ENCODE results near the gene CETP. TPM values are rescaled to one million over a fixed set of nuclear protein-coding genes. Genes with fewer than 3 reads are reported as not detected.

Gene CETP
- total RNA-seq, 1 donor from 2014 or later: not detected

DNA sequence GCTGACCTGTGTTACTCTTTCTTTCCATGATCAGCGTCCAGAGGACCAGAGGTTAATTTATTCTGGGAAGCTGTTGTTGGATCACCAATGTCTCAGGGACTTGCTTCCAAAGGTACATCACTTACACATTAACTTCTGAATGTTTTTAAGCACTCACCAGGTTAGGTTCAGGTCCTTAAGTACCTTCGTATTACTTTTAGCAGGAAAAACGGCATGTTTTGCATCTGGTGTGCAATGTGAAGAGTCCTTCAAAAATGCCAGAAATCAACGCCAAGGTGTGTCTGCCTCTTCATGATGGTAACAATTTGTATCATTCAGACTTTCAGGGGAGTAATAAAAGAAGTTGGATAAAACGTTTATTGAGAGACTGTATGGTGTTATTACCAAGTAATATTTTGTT lies 26.5 kb upstream of the CETP start:
- no peak for DNase-seq
- Mint-ChIP-seq H3K9me3 (ENCODE audit: unreplicated experiment) (peaks cover 11% of the 10 kb centered on the region), H3K4me1 (ENCODE audit: low read depth, unreplicated experiment) (peaks cover 14% of the 10 kb centered on the region), H3K4me3 (ENCODE audit: unreplicated experiment) (peak overlapping the region; percentile 89), H3K27ac (ENCODE audit: unreplicated experiment) (peak overlapping the region; percentile 44), H3K36me3 (ENCODE audit: unreplicated experiment) (peaks cover 4% of the 10 kb centered on the region), H3K27me3 (ENCODE audit: unreplicated experiment) (peaks cover 9% of the 10 kb centered on the region)
- TF ChIP-seq, protein P1, sequence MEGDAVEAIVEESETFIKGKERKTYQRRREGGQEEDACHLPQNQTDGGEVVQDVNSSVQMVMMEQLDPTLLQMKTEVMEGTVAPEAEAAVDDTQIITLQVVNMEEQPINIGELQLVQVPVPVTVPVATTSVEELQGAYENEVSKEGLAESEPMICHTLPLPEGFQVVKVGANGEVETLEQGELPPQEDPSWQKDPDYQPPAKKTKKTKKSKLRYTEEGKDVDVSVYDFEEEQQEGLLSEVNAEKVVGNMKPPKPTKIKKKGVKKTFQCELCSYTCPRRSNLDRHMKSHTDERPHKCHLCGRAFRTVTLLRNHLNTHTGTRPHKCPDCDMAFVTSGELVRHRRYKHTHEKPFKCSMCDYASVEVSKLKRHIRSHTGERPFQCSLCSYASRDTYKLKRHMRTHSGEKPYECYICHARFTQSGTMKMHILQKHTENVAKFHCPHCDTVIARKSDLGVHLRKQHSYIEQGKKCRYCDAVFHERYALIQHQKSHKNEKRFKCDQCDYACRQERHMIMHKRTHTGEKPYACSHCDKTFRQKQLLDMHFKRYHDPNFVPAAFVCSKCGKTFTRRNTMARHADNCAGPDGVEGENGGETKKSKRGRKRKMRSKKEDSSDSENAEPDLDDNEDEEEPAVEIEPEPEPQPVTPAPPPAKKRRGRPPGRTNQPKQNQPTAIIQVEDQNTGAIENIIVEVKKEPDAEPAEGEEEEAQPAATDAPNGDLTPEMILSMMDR (IDR thresholded peaks at IDR 0.05; ENCODE audit: partially characterized antibody, unreplicated experiment): no peak

- peaks cover 7% of the 10 kb centered on the region for H3K4me1 Mint-ChIP-seq (ENCODE audit: low read depth, unreplicated experiment)
- TF ChIP-seq, protein P1 (IDR thresholded peaks at IDR 0.05; ENCODE audit: partially characterized antibody, unreplicated experiment): no peak
- H3K27ac Mint-ChIP-seq (ENCODE audit: unreplicated experiment): peak overlapping the region; percentile 91
- peaks cover 5% of the 10 kb centered on the region for H3K27me3 Mint-ChIP-seq (ENCODE audit: unreplicated experiment)
- H3K36me3 Mint-ChIP-seq (ENCODE audit: unreplicated experiment): peaks cover 4% of the 10 kb centered on the region
- H3K4me3 Mint-ChIP-seq (ENCODE audit: unreplicated experiment): peak overlapping the region; percentile 76
- no peak for DNase-seq
- peaks cover 6% of the 10 kb centered on the region for H3K9me3 Mint-ChIP-seq (ENCODE audit: unreplicated experiment)
Measured at GRCh38 chr16:56936491-56936890, 25.3 kb upstream of the CETP start.

DNA sequence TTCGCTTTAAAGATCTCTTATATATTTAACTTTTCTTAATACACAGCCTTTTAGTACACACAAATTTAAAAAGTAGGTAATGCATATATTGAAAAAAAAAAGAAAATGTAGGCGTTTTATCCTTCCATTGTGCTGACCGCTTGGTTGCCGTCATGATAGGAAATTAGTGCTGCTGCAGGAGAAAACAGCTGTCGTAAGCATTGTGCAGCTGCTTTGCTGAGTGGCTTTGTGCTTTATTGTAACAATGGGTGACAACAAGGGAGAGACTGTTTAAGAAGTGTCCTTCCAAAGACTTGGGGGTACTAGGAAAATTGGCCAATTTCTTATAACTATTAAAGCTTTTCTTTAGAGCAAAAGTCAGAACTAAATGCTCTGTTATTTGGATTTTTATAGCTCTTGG lies 24.8 kb upstream of the CETP start:
- Mint-ChIP-seq H3K9me3 (ENCODE audit: unreplicated experiment) (peaks cover 6% of the 10 kb centered on the region), H3K4me3 (ENCODE audit: unreplicated experiment) (peak overlapping the region; percentile 38), H3K4me1 (ENCODE audit: low read depth, unreplicated experiment) (peaks cover 7% of the 10 kb centered on the region), H3K27ac (ENCODE audit: unreplicated experiment) (no peak overlapping the region), H3K36me3 (ENCODE audit: unreplicated experiment) (peaks cover 4% of the 10 kb centered on the region), H3K27me3 (ENCODE audit: unreplicated experiment) (peaks cover 4% of the 10 kb centered on the region)
- TF ChIP-seq, protein P1 (IDR thresholded peaks at IDR 0.05; ENCODE audit: partially characterized antibody, unreplicated experiment): no peak
- DNase-seq: no peak

DNA sequence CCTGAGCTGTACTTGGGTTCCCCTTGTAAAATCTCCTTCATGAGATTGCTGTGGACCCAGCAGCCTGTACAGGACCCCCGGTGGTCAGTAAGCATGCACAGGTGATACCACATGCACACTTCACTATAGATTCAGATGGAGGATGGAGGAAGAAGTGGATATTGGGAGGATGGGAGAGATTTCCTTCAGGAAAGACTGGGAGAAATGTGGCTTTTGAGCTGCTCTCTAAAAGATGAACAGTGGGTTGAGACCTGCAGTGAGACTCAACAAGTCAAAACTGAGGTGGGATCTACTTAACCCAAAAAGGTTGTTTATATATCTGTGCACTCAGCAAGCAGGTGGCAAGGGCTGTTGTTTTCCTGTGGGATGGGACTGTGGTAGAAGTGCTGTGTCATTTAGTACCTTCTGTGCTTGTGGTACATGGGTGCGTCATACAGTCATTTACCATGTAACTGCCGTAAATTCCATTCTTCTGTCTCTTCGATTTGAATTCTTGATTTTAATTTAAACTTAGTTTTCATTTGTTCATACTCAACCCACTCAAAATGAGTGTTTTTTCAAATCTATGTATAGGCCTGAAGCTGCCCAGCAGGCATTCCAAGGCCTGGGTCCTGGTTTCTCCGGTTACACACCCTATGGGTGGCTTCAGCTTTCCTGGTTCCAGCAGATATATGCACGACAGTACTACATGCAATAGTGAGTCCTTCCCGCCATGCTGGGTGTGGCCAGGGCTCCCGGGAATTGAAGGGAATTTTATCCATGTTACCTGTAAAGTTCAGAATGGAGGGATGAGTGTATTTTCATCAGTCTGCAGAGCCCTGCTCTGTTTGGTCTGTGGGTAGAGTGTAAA lies 22.9 kb upstream of the CETP start:
- no peak overlapping the region for H3K27ac Mint-ChIP-seq (ENCODE audit: unreplicated experiment)
- TF ChIP-seq, protein P1 (IDR thresholded peaks at IDR 0.05; ENCODE audit: partially characterized antibody, unreplicated experiment): no peak
- H3K27me3 Mint-ChIP-seq (ENCODE audit: unreplicated experiment): peaks cover 2% of the 10 kb centered on the region
- H3K4me3 Mint-ChIP-seq (ENCODE audit: unreplicated experiment): no peak overlapping the region
- H3K9me3 Mint-ChIP-seq (ENCODE audit: unreplicated experiment): no peaks in the 10 kb centered on the region
- H3K36me3 Mint-ChIP-seq (ENCODE audit: unreplicated experiment): peaks cover 4% of the 10 kb centered on the region
- no peak for DNase-seq
- peaks cover 7% of the 10 kb centered on the region for H3K4me1 Mint-ChIP-seq (ENCODE audit: low read depth, unreplicated experiment)

DNA sequence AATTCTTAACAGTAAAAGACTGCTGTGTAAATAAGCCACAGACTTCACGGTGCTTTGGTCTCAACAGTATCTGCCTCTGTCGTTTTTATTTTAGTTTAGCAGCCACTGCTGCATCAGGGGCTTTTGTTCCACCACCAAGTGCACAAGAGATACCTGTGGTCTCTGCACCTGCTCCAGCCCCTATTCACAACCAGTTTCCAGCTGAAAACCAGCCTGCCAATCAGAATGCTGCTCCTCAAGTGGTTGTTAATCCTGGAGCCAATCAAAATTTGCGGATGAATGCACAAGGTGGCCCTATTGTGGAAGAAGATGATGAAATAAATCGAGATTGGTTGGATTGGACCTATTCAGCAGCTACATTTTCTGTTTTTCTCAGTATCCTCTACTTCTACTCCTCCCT lies 21.9 kb upstream of the CETP start:
- TF ChIP-seq, protein P1 (IDR thresholded peaks at IDR 0.05; ENCODE audit: partially characterized antibody, unreplicated experiment): no peak
- peaks cover 2% of the 10 kb centered on the region for H3K27me3 Mint-ChIP-seq (ENCODE audit: unreplicated experiment)
- DNase-seq: no peak
- no peak overlapping the region for H3K27ac Mint-ChIP-seq (ENCODE audit: unreplicated experiment)
- peaks cover 5% of the 10 kb centered on the region for H3K36me3 Mint-ChIP-seq (ENCODE audit: unreplicated experiment)
- H3K4me1 Mint-ChIP-seq (ENCODE audit: low read depth, unreplicated experiment): peaks cover 7% of the 10 kb centered on the region
- no peaks in the 10 kb centered on the region for H3K9me3 Mint-ChIP-seq (ENCODE audit: unreplicated experiment)
- H3K4me3 Mint-ChIP-seq (ENCODE audit: unreplicated experiment): no peak overlapping the region
